ENCODE data around the gene KIR3DL1.
"Not testable (repeated sequence)": the region's sequence is repeated elsewhere in the genome, so short reads cannot be mapped to it uniquely, and the experiment has no call there.

KIR3DL1 gene

GRCh38 chr19:54817670-54818536 lies 1.6 kb downstream of the KIR3DL1 start:
- no peak for DNase-seq

GRCh38 chr19:54824416-54824815 lies 8.1 kb downstream of the KIR3DL1 start:
- not testable (repeated sequence) for DNase-seq

- DNase-seq, result not testable (repeated sequence)
These were observed 9.1 kb downstream of the KIR3DL1 start for GRCh38 chr19:54825326-54825725.

- DNase-seq, result not testable (repeated sequence)
These were observed 11.8 kb downstream of the KIR3DL1 start for GRCh38 chr19:54828064-54828463.

GRCh38 chr19:54832496-54832895 lies 16.2 kb downstream of the KIR3DL1 start, which contains the start of gene KIR2DS4:
Gene KIR2DS4 (plus strand): TSS chr19:54832676.
- DNase-seq, result not testable (repeated sequence)

DNA sequence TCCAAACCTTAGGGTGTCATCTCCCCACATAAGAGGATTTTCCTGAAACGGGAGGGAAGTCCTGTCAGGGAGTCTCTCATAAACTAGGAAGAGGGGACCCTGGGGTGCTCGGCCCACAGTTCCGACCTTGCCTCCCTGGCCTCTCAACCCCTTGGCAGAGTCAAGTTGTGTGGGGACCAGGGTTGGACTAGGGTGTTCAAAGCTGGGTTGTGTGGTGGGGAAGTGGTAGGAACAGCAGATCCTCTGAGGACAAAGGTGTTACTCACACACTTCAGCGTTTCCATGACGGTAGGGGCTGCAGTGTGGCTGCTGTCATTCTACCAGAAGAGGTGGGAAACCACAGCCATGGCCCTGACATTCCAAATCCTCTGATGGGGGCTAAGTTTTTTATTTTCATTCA lies 18.9 kb downstream of the KIR3DL1 start:
- not testable (repeated sequence) for DNase-seq

- not testable (repeated sequence) for DNase-seq
These were observed 21.3 kb downstream of the KIR3DL1 start for GRCh38 chr19:54837522-54837921.

GRCh38 chr19:54843171-54843570 lies 26.9 kb downstream of the KIR3DL1 start:
- not testable (repeated sequence) for DNase-seq

GRCh38 chr19:54850061-54850640 lies 33.9 kb downstream of the KIR3DL1 start, which contains the start of gene KIR3DL2:
Gene KIR3DL2 (plus strand): TSS chr19:54850443. CDS start chr19:54850476, 33 bp downstream.
- not testable (repeated sequence) for DNase-seq

GRCh38 chr19:54850930-54851329 lies 34.7 kb downstream of the KIR3DL1 start:
- no peak for DNase-seq

- DNase-seq, result no peak
These were observed 35.1 kb downstream of the KIR3DL1 start for GRCh38 chr19:54851353-54851752.

GRCh38 chr19:54855241-54855640 lies 39.0 kb downstream of the KIR3DL1 start:
- not testable (repeated sequence) for DNase-seq

DNA sequence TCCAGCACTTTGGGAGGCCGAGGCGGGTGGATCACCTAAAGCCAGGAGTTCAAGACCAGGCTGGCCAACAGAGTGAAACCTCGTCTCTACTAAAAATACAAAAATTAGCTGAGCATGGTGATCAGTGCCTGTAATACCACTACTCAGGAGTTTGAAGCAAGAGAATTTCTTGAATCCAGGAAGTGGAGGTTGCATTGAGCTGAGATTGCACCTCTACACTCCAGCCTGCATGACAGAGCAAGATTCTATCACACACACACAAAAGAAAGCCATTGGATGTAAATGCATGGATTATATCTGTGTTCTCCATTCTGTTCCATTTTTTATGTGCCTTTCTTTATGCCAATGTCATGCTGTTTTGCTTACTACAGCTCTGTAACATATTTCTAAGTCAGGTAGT lies 42.2 kb downstream of the KIR3DL1 start:
- DNase-seq, result not testable (repeated sequence)

GRCh38 chr19:54859421-54859820 lies 43.2 kb downstream of the KIR3DL1 start:
- not testable (repeated sequence) for DNase-seq

GRCh38 chr19:54863459-54863858 lies 47.2 kb downstream of the KIR3DL1 start:
- DNase-seq, result not testable (repeated sequence)

DNA sequence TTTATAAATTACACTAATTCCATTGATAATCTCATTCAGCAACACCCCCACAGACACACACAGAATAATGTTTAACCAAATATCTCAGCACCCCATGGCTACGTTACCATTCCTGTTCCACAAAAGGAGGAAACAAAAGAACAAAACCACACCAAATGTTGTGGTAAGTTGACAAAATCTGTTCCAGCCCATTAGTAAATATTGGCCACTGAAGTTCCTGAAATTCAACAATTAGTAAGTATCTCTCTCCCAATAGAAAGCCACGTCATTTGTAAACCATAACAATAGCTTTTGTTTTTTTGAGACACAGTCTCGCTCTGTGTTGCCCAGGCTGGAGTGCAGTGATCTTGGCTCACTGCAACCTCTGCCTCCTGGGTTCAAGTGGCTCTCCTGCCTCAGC lies 55.4 kb downstream of the KIR3DL1 start:
- DNase-seq, result no peak

GRCh38 chr19:54873990-54874389 lies 57.7 kb downstream of the KIR3DL1 start, which contains the start of gene FCAR:
Gene FCAR (plus strand): TSS chr19:54874235. CDS start chr19:54874290, 55 bp downstream.
- no peak for DNase-seq

DNA sequence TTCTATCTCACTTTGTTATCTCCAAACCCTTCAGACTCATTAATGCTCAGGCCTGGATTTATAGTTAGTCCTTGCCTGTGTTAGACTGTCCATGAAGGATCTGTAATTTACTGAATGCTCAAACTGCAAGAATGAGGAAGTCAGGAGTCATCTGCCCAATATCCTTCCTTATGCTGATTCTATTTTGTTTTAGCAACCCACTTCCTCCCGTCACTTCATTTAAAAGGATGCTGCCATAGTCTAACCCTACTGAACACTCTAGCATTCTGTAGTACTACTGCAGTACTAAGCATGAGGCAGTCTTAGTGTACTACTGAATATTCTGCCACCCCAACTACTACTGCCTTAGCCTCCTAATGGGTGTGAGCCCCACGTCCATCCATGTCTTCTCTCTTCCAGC lies 59.2 kb downstream of the KIR3DL1 start:
- DNase-seq, result no peak

- no peak for DNase-seq
These were observed 61.2 kb downstream of the KIR3DL1 start for GRCh38 chr19:54877471-54877870.
